GM19193 (cell line): ENCODE results near the gene PLAAT2.

ENCODE experiments used
- POLR2A ChIP-seq: IDR thresholded peaks from 4 replicates; pipeline ENCODE4 v1.6.1; 2011; ENCODE audit not compliant: insufficient read depth, insufficient read length; ENCODE audit errors: extremely low read depth

The PLAAT2 gene

DNA sequence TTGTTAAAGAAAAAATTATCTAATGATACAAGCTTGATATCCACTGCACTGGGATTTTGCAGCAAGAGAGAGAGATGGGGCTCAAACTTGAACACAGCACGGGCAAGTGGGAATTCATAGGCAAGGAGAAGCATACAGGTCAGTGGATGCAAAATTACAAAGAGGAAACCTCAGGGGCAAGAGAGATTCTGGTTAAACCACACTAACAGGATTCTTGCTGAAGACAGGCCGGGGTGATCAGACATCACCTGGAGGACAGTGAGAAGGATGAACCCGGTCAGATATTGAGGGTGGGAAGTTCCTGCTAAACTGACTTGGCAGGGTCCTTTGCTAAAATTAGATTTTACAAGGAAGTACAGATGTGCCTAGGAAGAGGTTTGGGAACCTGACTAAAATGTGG, 29.1 kb downstream of the PLAAT2 start:
- no peak for TF ChIP-seq POLR2A

DNA sequence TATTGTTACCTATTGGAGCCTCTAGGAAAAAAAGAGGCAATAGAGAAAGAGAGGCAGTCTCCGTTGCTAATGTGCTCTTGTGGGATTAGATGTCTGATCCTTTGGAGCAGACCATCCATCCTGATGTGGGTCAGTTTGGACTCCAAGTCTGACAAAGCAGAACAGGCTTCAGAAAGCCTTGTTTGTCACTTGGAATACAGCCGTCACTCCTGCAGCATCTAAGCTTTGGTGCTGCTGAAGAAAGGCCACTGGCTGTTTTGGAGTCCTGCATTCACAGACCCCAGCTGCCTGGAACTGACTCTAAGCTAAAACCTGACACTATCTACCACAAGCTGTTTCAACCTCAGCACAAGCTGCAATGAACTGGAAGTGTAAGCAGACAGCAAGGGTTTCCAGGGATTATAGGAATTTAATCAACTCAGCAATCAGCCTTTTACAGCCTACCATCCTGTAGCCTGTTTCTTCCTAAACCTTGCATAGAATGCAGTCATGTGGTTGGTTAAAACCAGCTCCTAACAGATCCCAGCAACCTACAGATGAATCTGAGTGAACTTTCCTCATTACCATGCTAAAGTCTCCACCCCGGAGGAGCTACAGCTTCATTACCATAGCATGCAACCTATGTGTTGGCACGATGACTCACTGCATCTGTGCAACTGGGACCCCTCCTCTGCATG, 30.2 kb downstream of the PLAAT2 start:
- TF ChIP-seq POLR2A = no peak

DNA sequence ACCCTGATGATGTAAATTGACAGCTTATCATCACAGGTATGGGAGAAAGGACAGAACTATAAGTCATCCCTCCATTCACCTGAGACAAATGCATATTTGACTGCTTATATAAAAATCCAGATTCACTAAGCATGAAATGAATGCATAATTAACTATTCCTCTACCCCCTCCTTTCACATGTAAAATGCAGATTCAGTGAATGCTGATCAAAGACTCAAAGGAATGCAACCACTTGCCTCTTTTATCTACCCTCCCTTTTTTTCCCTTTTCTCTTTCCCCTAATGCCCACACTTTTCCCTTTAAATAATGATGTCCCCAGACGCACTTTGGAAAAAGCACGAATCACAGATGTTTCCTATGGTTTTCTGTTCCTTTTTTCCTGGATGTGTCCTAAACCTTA, 31.1 kb downstream of the PLAAT2 start:
- no peak for TF ChIP-seq POLR2A

DNA sequence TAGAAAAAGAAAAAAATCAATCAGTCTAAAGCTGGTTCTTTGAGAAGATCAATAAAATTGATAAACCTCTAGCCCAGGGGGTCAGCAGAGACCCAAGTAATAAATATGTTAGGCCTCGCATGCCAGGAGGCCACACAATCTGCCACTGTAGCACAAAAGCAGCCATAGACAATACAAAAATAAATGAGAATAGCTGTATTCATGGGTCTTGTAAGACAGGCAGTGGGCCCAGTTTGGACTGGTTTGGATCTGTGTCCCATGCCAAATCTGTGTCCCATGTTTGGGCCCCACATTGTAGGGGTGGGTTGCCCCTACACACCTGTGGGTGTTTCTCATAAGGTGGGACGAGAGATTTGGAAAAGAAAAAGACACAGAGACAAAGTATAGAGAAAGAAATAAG, 33.2 kb downstream of the PLAAT2 start:
- no peak for TF ChIP-seq POLR2A

DNA sequence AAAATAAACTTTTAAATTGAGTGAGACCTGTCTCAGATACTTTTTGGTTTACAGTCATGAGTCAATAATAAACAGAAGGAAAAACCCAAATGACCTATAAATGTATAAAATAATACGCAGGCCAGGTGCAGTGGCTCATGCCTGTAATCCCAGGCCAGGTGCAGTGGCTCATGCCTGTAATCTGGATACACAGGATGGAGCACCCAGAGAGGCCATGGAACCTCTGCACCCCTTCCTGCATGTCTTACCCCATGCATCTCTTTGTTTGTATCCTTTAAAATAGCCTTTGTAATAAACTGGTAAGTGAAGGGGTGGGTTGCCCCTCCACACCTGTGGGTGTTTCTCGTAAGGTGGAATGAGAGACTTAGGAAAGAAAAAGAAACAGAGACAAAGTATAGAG, 35.5 kb downstream of the PLAAT2 start:
- no peak for TF ChIP-seq POLR2A

DNA sequence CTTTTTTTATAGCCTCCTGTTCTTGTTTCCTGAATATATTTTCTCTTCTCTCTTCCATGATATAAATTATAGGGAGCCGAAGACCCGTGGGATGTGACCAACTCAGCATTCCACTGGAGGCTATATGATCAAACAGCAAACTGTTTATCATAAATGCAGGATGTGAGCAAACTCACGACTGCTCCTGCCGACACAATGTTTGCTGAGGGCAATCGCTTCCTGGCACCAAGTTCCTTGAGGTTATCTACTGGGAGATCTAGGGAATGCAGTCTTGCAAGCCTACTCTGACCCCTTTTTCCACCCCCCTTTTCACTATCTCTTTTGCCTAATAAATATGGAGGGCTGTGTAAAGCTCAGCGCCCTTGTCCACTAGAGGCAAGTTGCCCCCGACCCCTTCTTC, 40.0 kb downstream of the PLAAT2 start:
- TF ChIP-seq POLR2A = no peak

DNA sequence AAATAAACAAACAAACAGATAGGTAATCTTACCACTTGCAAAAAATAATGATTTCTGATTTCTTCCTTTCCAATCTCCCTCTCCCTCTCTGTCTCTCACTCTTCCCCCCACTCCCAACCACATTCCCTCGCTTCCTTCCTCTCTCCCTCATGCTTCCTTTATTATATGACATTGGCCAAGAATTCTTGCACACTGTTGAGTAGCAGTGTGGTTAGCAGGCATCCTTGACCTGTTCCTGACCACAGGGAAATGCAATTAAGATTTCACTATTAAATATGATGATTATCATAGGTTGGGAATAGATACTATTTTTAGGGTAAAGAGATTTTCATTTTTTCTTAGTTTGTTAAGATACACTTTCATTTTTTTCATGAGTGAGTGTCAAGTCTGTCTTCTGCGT, 41.3 kb downstream of the PLAAT2 start:
- no peak for TF ChIP-seq POLR2A

DNA sequence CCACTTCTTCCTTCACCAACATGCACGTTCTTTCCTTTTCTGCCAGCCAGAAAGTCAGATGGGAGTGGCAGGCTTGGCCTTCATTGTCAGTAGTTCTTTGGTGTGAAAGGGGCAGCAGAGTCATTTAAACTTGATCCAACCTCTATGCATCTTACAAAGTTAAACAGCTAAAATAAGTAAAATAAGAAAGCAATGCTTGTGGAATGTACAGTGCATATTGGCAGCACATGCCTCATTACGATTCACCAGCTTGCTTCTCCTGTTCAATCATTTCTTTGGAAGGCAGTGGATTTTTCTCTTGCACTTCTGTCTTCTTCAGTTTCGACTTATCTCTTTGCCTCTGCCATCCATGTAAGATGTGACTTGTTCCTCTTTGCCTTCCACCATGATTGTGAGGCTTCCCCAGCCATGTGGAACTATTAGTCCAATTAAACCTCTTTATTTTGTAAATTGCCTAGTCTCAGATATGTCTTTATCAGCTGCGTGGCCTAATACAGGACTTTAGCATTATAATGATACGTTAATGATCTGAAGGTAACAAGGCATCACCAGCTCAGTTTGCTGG, 42.5 kb downstream of the PLAAT2 start:
- no peak for TF ChIP-seq POLR2A

DNA sequence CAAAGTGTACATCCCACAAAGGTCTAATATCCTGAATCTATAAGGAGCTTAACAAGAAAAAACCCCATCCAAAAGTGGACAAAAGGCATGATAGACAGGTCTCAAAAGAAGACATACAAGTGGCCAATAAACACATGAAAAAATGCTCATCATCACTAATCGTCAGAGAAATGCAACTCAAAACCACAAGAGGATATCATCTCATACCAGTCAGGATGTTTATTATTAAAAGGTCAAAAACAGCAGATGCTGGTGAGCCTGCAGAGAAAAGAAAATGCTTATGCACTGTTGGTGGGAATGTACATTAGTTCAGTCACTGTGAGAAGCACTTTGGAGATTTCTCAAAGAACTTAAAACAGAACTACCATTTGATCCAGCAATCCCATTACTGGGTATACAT, 44.6 kb downstream of the PLAAT2 start:
- TF ChIP-seq POLR2A = no peak

DNA sequence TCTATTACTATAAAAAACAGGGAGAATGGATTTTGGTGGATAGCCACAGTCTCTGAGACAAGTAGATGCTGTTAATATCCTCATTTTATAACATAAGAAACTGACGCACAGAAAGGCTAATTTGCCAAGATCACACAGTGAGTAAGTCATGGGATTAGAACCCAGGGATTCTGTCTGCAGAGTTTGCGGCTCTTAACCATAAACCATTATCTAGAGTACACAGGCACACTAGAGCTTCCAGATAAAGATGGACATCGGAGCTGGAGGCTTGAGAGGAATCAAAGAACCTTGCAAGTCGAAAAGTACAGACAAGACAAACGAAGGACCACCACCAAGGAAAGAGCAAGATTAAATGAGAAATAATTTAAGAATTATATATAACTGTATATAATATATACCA, 46.0 kb downstream of the PLAAT2 start:
- TF ChIP-seq POLR2A = no peak

DNA sequence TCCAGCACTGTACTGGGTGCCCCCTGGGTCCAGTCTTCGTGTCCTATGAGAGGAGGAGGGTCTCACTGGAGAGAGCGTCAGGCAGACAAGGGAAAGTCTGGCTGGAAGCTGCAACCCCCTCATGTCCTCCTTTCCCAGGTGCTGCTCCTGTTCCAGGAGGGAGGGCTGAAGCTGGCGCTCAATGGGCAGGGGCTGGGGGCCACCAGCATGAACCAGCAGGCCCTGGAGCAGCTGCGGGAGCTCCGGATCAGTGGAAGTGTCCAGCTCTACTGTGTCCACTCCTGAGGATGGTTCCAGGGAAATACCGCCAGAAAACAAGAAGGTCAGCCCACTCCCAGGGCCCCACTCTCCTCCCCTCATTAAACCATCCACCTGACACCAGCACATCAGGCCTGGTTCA, 47.1 kb downstream of the PLAAT2 start:
- TF ChIP-seq POLR2A = no peak

DNA sequence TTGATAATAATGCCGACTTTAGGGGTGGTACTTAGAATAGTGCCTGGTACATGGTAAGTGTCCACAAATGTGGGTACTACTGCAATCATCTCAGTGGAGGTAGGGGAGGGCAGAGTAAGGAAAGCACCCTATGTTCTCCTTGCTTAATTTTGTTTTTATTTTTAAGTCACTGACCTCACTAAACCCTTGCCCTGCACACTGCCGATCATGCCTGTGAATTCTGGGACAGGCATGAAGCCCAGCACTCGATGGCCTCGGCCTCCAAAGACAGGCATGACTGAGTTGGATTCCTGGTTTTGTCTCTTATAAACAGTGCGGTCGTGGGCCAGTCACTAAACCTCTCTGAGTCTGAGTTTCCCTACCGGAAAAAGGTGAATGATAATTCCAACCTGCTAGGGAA, 50.4 kb downstream of the PLAAT2 start:
- no peak for TF ChIP-seq POLR2A

DNA sequence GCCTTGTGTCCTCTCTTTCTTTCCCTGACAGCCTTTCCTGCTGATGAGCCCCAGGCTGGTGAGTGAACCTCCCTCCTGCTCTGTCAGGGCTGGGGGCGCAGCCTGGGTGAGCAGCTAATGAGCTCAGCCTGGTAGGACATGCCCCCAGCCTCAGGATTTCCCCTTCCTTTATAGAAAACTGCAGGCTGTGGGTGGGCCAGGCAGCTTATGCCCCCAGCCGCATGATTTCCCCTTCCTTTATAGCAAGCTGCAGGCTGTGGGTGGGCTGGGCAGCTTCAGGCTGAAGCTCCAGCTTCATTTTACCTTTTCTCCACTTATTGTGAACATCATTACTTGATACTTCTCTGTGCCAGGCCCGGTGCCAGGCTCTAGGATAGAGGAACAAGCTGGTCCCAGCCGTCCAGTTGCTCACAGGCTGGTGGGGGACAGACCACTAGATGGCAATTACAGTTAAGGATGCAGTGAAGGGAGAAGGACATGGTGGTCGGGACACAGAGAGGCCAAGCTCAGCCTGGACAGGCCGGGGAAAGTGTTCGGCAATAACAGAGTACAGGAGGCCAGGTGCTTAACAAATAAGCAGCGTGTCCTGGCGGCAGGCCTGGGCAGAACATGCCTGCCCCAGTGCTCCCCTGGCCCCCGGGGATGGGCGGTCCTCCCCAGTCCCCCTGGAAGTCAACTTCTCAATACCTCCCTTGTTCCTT, 52.0 kb downstream of the PLAAT2 start:
- no peak for TF ChIP-seq POLR2A

DNA sequence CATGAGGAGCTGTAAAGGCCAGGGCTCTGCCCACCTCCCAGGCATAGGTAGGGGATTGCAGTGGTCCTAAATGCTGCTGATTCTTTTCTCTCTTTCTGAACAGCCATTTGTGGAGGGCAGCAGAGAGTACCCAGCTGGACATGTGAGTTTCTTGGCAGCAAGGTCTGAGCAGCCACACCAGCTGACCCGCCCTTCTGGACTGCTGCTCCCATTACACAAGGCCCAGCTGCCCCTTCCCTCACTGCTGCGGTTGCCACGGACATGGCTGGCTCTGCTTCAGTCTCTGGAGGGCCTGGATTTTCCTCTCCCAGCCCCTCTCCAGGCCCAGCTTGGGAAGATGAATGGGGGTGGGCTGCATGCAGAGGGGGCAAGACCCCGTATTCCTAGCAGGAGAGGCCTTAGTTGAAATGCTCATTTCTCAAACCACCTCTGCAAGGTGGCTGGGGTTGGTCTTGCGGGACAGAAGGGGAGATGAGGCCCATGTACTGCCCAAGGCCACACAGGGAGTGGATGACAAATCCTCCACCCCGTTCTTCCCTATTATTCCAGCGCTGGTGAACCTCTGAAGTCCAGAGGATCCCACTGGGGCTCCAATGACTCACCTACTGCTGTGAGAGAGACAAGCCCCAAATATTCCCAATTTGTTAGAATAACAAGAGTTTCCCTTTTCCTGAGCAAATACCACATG, 52.7 kb downstream of the PLAAT2 start:
- TF ChIP-seq POLR2A = no peak

DNA sequence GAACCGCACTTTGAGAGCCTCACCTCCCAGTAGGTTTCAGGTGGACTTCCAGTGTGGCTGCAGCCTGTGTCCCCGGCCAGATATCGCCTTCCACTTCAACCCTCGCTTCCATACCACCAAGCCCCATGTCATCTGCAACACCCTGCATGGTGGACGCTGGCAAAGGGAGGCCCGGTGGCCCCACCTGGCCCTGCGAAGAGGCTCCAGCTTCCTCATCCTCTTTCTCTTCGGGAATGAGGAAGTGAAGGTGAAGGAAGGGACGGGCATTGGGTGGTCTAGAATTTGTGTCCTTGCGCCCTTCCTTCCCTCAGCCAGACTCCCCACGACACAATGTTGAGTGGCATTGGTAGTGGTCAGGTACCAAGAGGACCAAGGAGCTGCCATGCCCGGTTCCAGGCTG, 54.4 kb downstream of the PLAAT2 start:
- no peak for TF ChIP-seq POLR2A

DNA sequence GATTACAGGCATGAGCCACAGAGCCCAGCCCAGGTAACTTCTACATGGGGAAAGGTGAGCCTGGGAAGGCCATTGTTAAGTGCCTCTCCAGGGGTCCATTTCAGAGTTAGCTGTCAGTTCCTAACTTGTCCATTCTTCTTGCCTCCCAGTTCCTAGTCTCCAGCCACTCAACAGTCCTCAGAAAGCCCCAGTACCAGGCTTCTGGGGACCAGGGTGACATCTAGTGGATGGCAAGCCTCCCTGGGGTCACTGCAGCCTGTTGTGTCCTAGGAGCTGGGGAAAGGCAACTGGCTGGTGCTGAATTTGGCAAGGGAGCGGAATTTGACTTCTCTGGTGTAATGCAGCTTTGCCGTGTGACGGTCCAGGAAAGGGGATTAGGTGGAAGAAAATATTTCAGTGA, 55.2 kb downstream of the PLAAT2 start:
- no peak for TF ChIP-seq POLR2A
